ENCODE measurements around the gene SFMBT1. TPM values are rescaled to one million over a fixed set of nuclear protein-coding genes. Genes with fewer than 3 reads are reported as not detected.
"Not testable (repeated sequence)": the region's sequence is repeated elsewhere in the genome, so short reads cannot be mapped to it uniquely, and the experiment has no call there.

SFMBT1 gene
- total RNA-seq, 1 experiment from 2014 or later = 3.6 TPM

DNA sequence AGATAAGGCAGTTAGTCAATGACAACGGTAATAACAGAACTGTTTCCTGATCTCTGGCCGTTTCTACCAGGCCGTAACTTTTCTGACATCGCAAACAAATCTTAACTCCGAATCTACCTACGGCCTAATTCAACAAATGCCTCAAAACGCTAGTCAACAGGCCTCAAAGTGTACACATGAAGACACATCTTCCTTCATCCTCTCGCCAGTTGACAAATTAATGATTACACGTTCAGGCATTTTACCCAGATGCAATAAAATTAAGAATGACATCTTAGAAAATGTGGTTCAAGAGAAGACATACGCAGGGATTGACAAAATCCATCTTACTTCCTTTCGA, 1.5 kb downstream of the SFMBT1 start:
- no peak for DNase-seq (ENCODE audit: low spot score)
- in situ Hi-C loops (cut with HindIII; ENCODE audit: low sequenced_read_pairs) = no loop called here

DNA sequence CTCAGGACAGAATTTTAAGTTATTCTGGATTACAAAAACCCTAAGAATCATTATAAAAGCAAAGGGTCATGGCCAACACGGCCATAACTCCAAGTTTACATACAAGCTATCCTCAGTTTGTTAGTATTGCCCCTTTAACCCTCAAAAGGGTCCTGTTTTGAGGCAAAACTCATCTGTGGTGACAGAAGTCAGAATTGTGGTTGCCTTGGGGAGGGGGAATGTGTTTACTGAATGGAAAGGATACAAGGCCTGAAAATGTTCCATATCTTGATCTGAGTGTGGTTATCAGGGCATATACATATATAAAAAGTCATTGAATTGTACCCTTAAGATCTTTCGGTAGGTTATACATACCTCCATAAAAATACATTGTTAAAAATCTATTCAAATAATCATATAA, 2.1 kb downstream of the SFMBT1 start:
- no peak for DNase-seq (ENCODE audit: low spot score)
- in situ Hi-C loops (cut with HindIII; ENCODE audit: low sequenced_read_pairs) = no loop called here

DNA sequence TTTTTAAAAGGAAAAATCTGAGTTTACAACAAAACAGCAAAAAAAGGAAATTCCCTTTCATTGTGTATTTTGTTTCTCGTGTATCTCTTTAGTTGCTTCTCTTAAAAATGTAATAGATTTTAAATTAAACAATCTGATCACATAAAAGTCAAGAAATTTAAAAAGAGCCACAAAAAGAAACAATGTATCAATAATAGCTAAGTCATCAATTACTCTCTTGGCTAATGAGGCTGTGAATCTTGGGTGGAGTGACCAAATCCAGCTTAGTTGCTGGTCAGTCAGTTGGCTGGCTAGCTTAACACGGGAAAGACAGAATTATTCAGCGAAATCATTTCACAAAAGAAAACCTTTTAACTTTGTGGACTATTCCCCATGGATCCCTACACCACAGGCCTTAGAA, 3.2 kb downstream of the SFMBT1 start:
- no peak for DNase-seq (ENCODE audit: low spot score)

DNA sequence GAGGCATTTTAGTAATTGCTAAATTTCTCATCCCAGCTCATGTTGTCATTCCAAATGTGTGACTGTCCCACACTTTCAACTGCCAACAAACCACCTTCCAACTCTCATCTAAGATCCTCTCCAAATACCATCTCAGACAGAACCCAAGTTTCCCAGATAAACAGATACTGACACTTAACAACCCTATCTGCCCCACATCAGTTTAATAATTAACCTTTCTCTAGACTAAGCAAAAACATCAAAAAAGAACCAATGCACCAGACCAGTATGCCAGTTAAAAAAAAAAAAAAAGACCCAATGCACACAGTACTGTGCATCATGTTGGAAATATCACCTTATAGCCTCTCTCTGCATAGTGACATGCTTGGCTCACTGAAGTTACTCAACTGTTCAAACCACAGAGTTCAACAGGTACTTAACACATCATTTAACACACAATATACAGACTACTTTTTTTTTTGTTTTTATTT, 5.5 kb downstream of the SFMBT1 start:
- in situ Hi-C loops (cut with HindIII; ENCODE audit: low sequenced_read_pairs) = no loop called here
- no peak for DNase-seq (ENCODE audit: low spot score)

More for the DNA sequence above, 3.2 kb downstream of the SFMBT1 start:
- in situ Hi-C loops (cut with HindIII; ENCODE audit: low sequenced_read_pairs) = no loop called here

DNA sequence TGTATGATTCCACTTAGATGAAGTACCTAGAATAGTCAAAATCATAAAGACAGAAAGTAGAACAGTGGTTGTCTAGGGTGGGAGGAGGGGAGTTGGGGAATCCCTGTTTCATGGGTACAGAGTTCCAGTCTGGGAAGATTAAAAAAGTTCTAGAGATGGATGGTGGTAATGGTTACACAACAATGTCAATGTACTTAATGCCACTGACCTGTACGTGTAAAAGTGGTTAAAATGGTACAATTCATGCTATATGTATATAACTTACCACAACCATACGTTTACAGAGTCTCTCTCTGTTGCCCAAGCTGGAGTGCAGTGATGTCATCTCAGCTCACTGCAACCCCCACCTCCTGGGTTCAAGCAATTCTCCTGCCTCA, 6.5 kb downstream of the SFMBT1 start:
- in situ Hi-C loops (cut with HindIII; ENCODE audit: low sequenced_read_pairs) = no loop called here
- no peak for DNase-seq (ENCODE audit: low spot score)

DNA sequence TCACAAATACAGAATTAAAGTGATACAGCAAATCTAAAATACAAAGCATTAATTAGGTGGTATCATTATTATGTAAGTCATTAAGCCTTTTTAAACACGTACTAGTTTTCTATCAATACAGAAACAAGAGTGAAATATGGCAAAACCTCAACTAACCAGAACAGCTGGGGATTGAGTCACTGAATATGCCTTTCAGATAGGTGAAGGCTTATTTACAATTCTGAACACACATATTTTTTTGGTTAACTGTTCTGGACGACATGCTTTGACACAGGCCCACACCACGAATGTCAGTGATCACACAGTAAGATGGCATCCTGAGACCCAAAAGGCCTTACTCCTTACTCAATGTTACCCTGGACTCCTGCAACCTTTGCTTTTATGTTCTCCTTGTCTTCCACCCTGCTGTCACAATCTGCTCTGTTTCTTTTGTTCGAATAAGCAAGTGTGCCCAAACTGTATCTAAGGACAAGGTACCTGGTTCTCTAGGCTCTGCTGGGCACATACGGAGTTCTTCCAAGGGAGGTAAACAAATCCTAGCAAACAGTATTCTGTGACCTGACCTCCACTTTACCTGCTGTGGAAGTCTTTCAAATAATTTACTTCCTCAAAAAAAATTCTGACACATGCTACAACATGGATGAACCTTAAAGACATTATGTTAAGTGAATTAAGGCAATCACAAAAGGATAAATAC, 7.0 kb downstream of the SFMBT1 start:
- in situ Hi-C loops (cut with HindIII; ENCODE audit: low sequenced_read_pairs) = no loop called here
- no peak for DNase-seq (ENCODE audit: low spot score)

DNA sequence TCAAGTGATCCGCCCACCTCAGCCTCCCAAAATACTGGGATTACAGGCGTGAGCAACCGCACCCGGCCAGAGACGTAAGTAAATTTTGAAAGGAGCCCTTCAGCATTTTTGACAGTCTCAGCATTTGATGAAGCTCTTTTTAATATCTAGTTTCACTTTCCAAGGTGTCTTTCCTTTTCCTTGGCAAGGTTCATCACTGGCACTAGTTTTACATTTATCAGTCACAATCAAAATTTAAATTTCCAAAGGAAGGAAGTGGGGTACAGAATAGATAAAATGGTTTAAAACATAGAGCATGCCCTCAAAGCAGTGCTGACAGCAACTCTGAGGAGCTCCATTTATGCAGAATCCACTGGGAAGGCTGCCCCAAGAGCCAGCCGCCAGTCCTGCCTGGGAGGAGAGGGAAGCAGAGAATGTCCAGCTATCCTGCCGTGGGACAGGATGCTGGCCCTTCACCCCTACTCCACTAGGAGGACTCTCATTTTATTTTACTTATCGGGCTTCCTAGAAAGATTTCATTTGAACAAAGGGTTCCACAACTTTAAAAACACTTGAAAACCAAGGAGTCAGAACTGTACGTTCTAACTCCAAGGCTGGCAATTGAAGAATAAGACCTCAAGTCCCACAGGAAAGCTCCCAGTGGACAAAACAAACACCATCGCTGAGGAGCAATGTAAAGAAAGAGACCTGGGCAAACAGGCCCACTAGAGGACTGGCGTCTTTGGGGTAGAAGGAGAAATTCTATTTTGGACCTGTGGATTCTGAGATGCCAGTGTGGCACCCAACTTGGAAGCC, 9.9 kb downstream of the SFMBT1 start:
- DNase-seq (ENCODE audit: low spot score) = no peak
- in situ Hi-C loops (cut with HindIII; ENCODE audit: low sequenced_read_pairs) = no loop called here

DNA sequence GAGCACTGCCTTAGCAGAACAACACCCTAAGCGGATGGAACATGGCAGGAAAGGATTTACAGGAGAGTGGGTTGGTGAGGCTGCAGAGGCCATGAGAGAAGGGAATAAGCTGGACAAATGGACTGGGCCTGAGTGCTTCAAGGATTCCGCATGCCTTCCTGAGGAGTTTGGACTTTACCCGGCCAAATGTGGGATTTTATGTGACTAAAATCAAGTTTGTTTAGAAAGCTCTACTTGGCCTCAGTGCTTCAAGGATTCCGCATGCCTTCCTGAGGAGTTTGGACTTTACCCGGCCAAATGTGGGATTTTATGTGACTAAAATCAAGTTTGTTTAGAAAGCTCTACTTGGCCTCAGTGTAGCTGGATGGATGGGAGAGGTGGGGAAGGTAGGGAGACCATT, 10.9 kb downstream of the SFMBT1 start:
- in situ Hi-C loops (cut with HindIII; ENCODE audit: low sequenced_read_pairs); DNase-seq (ENCODE audit: low spot score): not testable (repeated sequence)

DNA sequence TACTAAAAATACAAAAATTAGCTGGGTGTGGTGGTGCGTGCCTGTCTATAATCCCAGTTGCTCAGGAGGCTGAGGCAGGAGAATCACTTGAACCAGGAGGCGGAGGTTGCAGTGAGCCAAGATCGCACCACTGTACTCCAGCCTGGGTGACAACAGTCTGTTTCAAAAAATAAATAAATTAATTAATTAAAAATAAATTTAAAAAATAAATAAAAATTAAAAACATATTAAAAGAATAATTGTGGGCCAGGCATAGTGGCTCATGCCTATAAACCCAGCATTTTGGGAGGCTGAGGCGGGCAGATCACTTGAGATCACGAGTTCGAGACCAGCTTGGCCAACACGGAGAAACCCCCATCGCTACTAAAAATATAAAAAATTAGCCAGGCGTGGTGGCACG, 11.5 kb downstream of the SFMBT1 start:
- in situ Hi-C loops (cut with HindIII; ENCODE audit: low sequenced_read_pairs); DNase-seq (ENCODE audit: low spot score): not testable (repeated sequence)

DNA sequence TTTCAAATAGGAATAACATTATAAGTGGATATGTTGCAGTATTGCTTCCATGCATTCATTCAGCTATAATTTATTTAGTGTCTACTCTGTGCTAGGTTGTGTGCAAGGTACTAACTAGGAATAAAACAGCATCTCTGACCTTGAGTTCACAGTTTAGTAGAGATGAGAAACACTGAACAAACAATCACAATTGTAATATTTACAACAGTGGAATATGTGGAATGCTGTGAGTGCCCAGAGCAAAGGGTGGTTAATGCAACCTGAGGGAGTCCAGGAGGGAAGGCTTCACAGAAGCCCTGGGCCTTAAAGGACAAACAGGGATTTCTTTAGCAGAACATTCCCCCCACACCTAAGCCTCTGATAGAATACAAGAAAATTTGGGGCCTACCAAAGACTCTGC, 13.3 kb downstream of the SFMBT1 start:
- DNase-seq (ENCODE audit: low spot score) = no peak
- in situ Hi-C loops (cut with HindIII; ENCODE audit: low sequenced_read_pairs) = no loop called here

DNA sequence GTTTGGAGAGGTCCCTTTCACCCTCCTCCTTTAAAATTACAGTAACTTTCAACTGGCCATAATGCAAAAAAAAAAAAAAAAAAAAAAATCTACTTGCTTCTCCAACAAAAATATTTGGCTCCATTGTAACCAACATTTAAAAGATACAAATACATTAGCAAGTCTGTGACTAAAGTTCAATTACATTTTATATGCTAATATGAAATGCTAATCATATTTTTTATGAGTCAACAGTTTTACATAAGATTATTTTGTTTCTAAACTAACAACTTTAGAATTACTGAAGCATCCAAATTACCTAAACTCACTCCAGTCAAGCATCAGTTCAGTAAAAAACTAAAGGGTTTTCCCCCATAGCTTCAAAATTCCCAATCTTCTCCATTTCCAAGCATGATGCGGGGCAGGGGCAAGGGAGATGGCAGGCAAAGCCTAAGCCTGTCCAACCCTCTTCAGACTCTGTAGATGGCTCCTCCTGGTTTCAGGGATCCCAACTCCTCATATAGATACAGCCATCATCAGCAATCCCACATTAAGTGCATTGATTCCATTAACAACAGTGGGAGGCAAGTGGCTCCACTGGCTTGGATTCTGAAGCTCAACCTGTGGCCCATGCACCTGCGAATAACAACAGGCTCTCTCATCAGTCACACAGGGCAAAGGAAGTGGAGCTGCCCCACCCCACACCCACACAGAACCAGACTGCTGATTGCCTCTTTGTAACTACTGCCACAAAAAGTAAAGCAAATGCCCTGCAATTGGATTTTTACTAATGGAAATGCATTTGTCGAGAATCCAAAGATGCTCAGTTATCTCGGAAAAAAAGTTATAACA, 15.0 kb downstream of the SFMBT1 start:
- in situ Hi-C loops (cut with HindIII; ENCODE audit: low sequenced_read_pairs) = no loop called here
- DNase-seq (ENCODE audit: low spot score) = no peak

DNA sequence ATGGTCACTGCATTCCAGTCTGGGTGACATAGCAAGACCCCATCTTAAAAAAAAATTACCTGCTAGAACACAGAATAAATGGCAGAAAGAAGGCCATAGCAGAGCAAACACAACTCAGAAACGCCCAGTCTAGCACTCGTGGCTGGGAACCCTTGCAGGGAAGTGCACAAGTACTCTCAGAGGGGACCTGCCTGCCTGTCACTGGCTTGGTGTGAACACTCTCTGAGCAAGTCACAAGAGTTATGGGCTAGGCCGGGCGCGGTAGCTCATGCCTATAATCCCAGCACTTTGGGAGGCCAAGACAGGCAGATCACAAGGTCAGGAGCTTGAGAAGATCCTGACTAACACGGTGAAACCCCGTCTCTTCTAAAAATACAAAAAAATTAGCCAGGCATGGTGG, 17.2 kb downstream of the SFMBT1 start:
- in situ Hi-C loops (cut with HindIII; ENCODE audit: low sequenced_read_pairs) = no loop called here

DNA sequence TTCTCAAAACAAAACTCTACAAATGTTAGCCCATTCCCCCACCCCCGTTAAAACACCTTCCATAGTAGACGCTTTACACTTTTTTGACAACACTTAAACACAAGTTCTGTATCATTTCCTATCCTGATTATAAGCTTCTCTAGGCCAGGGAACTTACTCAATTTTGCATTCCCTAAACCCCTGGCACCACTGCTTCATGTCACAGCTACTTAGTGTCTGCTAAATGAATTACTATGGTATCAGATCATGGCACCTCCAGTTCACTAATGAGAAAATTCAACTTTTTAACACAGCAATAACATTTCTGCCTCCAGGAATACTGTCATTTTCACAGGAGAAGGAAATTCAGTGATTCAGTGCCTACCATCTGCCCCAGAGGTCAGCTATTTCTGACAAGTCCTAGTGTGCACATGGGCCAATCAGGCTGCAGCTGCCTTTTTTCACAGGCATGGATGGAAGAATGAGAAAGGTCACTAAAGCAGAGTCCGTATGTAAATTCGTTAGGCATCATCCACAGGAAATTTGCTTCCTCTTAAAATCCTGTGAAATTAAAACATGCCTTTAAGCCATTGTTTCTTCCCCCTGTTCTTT, 18.5 kb downstream of the SFMBT1 start:
- DNase-seq (ENCODE audit: low spot score) = no peak
- in situ Hi-C loops (cut with HindIII; ENCODE audit: low sequenced_read_pairs) = no loop called here

More for the DNA sequence above, 17.2 kb downstream of the SFMBT1 start:
- no peak for DNase-seq (ENCODE audit: low spot score)

DNA sequence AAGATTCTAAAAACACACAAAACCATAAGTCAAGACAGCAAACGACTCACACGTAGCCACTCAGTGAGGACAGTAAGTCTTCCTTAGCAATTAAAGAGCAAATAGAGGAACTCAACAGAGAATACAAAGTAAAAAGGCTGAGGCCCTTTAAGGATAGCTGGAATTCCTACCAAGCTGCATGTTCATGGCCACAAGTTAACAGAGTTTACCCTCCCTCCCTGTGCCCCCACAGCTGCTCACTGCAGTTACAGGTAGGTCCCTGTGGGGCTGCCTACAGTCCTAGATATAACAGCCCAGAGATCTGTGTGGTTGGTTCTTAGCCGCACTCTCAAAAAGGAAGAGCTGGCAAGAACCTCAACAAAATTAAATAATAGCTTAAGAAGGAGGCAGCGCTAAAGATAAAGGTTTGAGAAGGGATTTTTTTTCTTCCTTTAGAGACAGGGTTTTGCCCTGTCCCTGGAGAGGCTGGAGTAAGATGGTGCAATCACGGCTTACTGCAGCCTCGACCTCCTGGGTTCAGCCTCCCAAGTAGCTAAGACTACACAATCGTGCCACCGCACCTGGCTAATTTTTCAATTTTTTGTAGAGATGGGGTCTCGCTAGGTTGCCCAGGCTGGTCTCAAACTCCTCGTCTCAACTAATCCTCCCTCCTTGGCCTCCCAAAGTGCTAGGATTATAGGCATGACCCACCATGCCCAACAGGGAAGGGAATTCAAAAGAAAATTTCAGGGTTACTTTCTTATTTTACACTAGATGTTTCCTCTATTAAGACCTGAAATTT, 19.3 kb downstream of the SFMBT1 start:
- DNase-seq (ENCODE audit: low spot score) = no peak
- in situ Hi-C loops (cut with HindIII; ENCODE audit: low sequenced_read_pairs) = no loop called here

DNA sequence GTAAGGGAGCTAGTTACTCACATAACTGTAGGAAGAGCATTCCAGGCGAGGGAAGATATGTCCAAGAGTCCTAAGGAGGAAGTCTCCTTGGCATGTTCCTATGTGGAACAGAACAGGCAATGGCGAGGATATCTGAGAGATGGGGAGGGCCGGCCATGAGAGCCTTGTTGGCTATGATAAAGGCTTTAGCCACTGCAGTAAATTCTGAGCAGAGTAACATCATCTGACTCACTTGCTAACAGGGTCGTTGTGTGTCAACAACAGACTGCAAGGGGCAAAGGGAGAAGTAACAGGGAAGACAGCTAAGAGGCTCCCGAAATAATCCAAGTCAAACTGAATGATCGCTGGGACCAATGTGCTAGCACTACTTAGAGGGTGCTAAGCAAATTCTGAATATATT, 21.6 kb downstream of the SFMBT1 start:
- in situ Hi-C loops (cut with HindIII; ENCODE audit: low sequenced_read_pairs) = no loop called here
- no peak for DNase-seq (ENCODE audit: low spot score)

DNA sequence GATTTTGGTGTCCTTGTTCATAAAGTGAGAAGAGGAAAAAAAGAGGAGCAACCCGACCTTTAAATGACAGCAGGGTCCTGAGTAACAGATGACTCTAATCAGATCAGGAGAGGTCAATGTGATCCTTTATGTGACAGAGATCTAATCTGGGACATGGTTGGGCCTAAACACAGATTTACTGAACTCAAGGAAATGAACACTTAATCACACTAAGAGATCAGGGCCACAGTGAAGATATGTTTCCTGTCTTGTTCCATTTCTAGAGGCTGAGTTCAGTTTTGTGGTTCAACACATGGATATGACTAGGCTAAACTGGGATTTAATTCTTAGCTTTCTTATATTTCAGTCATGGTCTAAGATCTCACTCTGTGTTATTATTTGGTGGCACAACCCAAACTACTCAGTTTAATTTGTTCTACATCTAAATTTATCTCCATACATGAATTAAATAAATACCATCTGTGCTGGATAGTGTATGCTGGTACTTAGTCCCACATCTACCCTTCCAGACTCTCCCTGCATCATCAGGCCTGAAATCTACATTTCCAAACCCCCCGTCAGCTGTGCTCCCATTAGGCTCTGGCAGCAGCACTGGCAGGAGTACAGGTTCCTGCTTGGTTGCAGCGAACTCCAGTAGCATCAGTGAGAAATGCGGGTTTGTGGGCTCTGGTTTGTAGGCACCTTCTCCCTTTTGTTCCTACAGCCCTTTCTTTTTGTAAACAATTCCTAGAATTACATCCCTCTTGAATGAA, 22.6 kb downstream of the SFMBT1 start:
- in situ Hi-C loops (cut with HindIII; ENCODE audit: low sequenced_read_pairs) = no loop called here
- DNase-seq (ENCODE audit: low spot score) = no peak

DNA sequence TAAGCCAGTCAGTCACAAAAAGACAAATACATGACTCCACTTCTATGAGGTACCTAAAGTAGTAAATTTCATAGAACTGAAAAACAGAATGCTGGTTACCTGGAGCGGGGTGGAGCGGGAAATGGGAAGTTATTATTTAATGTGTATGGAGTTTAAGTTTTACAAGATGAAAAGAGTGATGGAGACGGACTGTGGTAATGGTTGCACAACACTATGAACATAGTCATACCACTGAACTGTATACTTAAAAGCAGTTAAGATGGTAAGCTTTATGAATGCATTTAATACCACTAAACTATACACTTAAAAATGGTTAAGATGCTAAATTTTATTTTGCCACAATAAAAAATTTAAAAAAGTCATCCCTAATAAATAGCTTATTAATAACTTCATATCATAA, 23.2 kb downstream of the SFMBT1 start:
- DNase-seq (ENCODE audit: low spot score) = no peak
- in situ Hi-C loops (cut with HindIII; ENCODE audit: low sequenced_read_pairs) = no loop called here

DNA sequence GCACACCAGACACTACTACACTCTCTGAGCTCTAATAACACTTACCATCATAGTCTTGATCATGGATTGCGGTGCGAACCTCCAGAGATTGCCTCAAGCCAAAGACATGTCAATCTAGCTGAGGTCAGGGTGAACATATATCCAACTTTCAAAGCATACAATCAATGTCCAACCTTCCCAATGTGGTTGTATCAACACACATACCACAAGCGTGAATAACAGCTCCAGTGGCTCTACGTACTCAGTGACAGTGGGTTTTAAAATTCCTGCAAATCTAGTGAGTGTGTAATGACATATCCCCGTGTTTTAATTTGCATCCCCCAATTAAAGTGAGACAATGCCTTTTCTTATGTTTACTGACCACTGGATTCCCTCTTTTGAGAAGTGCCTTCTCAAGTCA, 29.6 kb downstream of the SFMBT1 start:
- in situ Hi-C loops (cut with HindIII; ENCODE audit: low sequenced_read_pairs) = no loop called here
- DNase-seq (ENCODE audit: low spot score) = no peak

All from G401 (cell line).